Uterus (tissue), 2 donors: ENCODE results near the gene CDK19.

Experiments
- CTCF ChIP-seq, 4 experiments: fragments of 200-600 bp in 2 of 4; fragments of 450-650 bp in 2 of 4; sonication (generic) in 2 of 4; IDR thresholded peaks; one replicate each; pipeline ENCODE4 v1.5.1; 2016 to 2019; ENCODE audit warnings: antibody characterized with exemption in 4 of 4, mild to moderate bottlenecking in 2 of 4, moderate library complexity in 1 of 4
- POLR2A ChIP-seq, 2 donors: fragments of 450-650 bp; IDR thresholded peaks; one replicate each; pipeline ENCODE4 v1.6.1; 2016; ENCODE audit warnings: antibody characterized with exemption in 2 of 2, mild to moderate bottlenecking in 1 of 2, moderate library complexity in 1 of 2

GRCh38 chr6:110831405-110831804 is 16.1 kb upstream of the CDK19 start:
- TF ChIP-seq CTCF (IDR thresholded peaks at IDR 0.05) (no peak), POLR2A (IDR thresholded peaks at IDR 0.05) (no peak)
